GM23248 (cell line): Measurements from ENCODE around the gene TPP1. TPM values are rescaled to one million over a fixed set of nuclear protein-coding genes. Genes with fewer than 3 reads are reported as not detected.

Experiments used
- DNase-seq: peaks from one replicate; pipeline ENCODE4 v3.0.0-alpha.2; 2015
- H2AFZ ChIP-seq: fragments of 200-600 bp; sonication (generic); 2 replicates; pipeline ENCODE4 v1.6.1; 2016; ENCODE audit warnings: antibody characterized with exemption
- H3F3A ChIP-seq: fragments of 200-600 bp; sonication (generic); 2 replicates; pipeline ENCODE4 v1.6.1; 2016; ENCODE audit warnings: mild to moderate bottlenecking, antibody characterized with exemption, mixed run types; ENCODE audit not compliant: insufficient read depth
- H3K27ac ChIP-seq: fragments of 200-600 bp; sonication (generic); 2 replicates; pipeline ENCODE4 v1.5.1; 2016; ENCODE audit warnings: mild to moderate bottlenecking
- H3K27me3 ChIP-seq: fragments of 200-600 bp; sonication (generic); replicated peaks from 2 replicates; pipeline ENCODE4 v1.6.1; 2016; ENCODE audit warnings: mild to moderate bottlenecking; ENCODE audit not compliant: insufficient read depth
- H3K36me3 ChIP-seq: fragments of 200-600 bp; sonication (generic); 2 replicates; pipeline ENCODE4 v1.6.1; 2016; ENCODE audit warnings: low read depth, mild to moderate bottlenecking
- H3K4me1 ChIP-seq: fragments of 200-600 bp; sonication (generic); 2 replicates; pipeline ENCODE4 v1.6.1; 2016; ENCODE audit warnings: mild to moderate bottlenecking; ENCODE audit not compliant: insufficient read depth
- H3K4me2 ChIP-seq: fragments of 200-600 bp; sonication (generic); one replicate; pipeline ENCODE4 v1.6.1; 2016; ENCODE audit warnings: mild to moderate bottlenecking; ENCODE audit not compliant: unreplicated experiment
- H3K4me3 ChIP-seq: fragments of 200-600 bp; sonication (generic); 2 replicates; pipeline ENCODE4 v1.5.1; 2016; ENCODE audit warnings: mild to moderate bottlenecking
- H3K79me2 ChIP-seq: fragments of 200-600 bp; sonication (generic); 2 replicates; pipeline ENCODE4 v1.6.1; 2016; ENCODE audit warnings: mild to moderate bottlenecking; ENCODE audit not compliant: insufficient read depth
- H3K9ac ChIP-seq: fragments of 200-600 bp; sonication (generic); 2 replicates; pipeline ENCODE4 v1.6.1; 2016; ENCODE audit warnings: mild to moderate bottlenecking
- H3K9me2 ChIP-seq: fragments of 200-600 bp; sonication (generic); 2 replicates; pipeline ENCODE4 v1.6.1; 2016; ENCODE audit warnings: mixed run types, mild to moderate bottlenecking, moderate library complexity; ENCODE audit not compliant: insufficient read depth
- H3K9me3 ChIP-seq: fragments of 200-600 bp; sonication (generic); one replicate; pipeline ENCODE4 v1.6.1; 2017; ENCODE audit warnings: low read depth
- H4K20me1 ChIP-seq: fragments of 200-600 bp; sonication (generic); 2 replicates; pipeline ENCODE4 v1.6.0; 2016; ENCODE audit not compliant: insufficient read depth
- EZH2 ChIP-seq: fragments of 200-600 bp; sonication (generic); IDR thresholded peaks from 2 replicates; pipeline ENCODE4 v1.6.1; 2018; ENCODE audit warnings: antibody characterized with exemption, mild to moderate bottlenecking; ENCODE audit not compliant: insufficient read depth, poor library complexity, severe bottlenecking
- EZH2phosphoT487 ChIP-seq: fragments of 200-600 bp; sonication (generic); IDR thresholded peaks from 2 replicates; pipeline ENCODE4 v1.6.1; 2018; ENCODE audit warnings: antibody characterized with exemption, moderate library complexity, mild to moderate bottlenecking, low read depth; ENCODE audit not compliant: insufficient read depth
- WGBS, 2 experiments: methylation state at CpG; one replicate each; pipeline ENCODE4 v1.1.6; 2015 to 2017; ENCODE audit warnings: low lambda C conversion rate in 2 of 2, low coverage in 1 of 2; ENCODE audit errors: missing lambda C conversion rate in 2 of 2; 5-methylcytosine and 5-hydroxymethylcytosine counted together
- in situ Hi-C: fragments of 300-500 bp; cut with MboI; formaldehyde crosslinking; loops from 2 replicates; pipeline ENCODE4 v1.15.0; 2020
- polyA plus RNA-seq: library from polyadenylated mRNA; unstranded; fragments of >200 nt; fragmentation: Nextera tagmentation; extraction: Ambion mirVana; gene quantifications from 2 replicates; pipeline ENCODE4 v1.2.1, GENCODE V29; 2016
- total RNA-seq: library from RNA; depleted of rRNA; stranded (reverse); fragments of >200 nt; shearing (Covaris generic); gene quantifications from 2 replicates; pipeline ENCODE4 v1.2.3, GENCODE V29; 2014

Gene TPP1
- total and polyA plus RNA-seq, 2 experiments from 2014 or later = 37.6 to 66.3 TPM

GRCh38 chr11:6629892-6630631 is 10.8 kb upstream of the TPP1 start:
- H3K36me3 ChIP-seq = no peaks in the 10 kb centered on the region
- no peaks in the 10 kb centered on the region for H3K79me2 ChIP-seq
- in situ Hi-C loops = no loop called here
- peaks cover 6% of the 10 kb centered on the region for H3F3A ChIP-seq
- H3K4me2 ChIP-seq = no peak overlapping the region
- no peaks in the 10 kb centered on the region for H3K27me3 ChIP-seq
- H3K4me1 ChIP-seq = 0 out of 2 replicates have a peak, but pooled peaks cover 1% of the 10 kb centered on the region
- no peak overlapping the region for H3K27ac ChIP-seq
- no peaks in the 10 kb centered on the region for H3K9me3 ChIP-seq
- H4K20me1 ChIP-seq = no peaks in the 10 kb centered on the region
- H2AFZ ChIP-seq = no peak overlapping the region
- no peak for TF ChIP-seq EZH2
- TF ChIP-seq EZH2phosphoT487 = no peak
- DNase-seq = no peak
- no peaks in the 10 kb centered on the region for H3K9me2 ChIP-seq
- 91 to 95% methylated on average over 55 to 102 of the region's 102 CpGs for WGBS, 2 experiments
- no peak overlapping the region for H3K9ac ChIP-seq
- H3K4me3 ChIP-seq = no peak overlapping the region

DNA sequence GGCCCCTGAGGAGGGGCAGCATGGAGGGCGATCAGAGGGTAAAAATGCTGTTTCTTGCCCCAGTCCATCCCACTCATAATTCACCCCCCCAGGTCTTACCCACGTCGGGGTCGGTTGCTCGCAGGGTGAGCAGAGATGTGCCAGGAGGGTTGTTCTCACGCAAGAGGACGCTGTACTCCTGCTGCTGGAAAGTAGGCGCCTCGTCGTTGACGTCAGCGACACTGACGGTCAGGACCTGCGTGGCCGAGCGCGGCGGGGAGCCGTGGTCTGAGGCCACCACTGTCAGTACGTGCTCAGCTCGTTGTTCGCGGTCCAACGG is 10.3 kb upstream of the TPP1 start:
- in situ Hi-C loops = no loop called here
- Histone ChIP-seq H3K9ac (no peak overlapping the region), H3K27ac (no peak overlapping the region), H3K9me2 (no peaks in the 10 kb centered on the region), H3K36me3 (no peaks in the 10 kb centered on the region), H3K27me3 (no peaks in the 10 kb centered on the region), H3K4me2 (no peak overlapping the region), H3K79me2 (no peaks in the 10 kb centered on the region), H3K4me3 (no peak overlapping the region), H3F3A (0 out of 2 replicates have a peak, but pooled peaks cover 1% of the 10 kb centered on the region), H3K4me1 (no peaks in the 10 kb centered on the region), H2AFZ (no peak overlapping the region), H4K20me1 (no peaks in the 10 kb centered on the region), H3K9me3 (no peaks in the 10 kb centered on the region)
- no peak for DNase-seq
- 94% methylated on average over 24 of the region's 24 CpGs for WGBS, 2 experiments
- TF ChIP-seq EZH2phosphoT487 (no peak), EZH2 (no peak)

DNA sequence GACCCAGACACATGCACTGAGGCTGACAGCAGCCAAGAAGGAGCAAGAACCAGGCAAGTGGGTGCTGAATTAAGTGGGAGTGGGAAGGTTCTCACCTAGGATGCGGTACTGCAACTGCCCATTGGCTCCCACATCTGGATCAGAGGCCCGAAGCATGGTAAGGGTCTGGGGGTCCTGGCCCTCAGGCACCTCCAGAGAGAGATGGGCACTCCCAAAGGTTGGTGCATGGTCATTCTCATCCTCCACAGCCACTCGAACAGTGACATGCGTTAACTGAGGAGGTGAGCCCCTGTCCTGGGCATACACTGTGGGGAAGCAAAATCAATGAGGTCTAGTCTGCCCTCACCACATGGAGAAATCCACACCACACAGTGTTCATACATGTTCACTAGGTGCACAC is 9.3 kb upstream of the TPP1 start:
- no peak for TF ChIP-seq EZH2
- no peak for TF ChIP-seq EZH2phosphoT487
- Histone ChIP-seq H3K27ac (no peak overlapping the region), H3K4me3 (no peak overlapping the region), H3K4me1 (no peaks in the 10 kb centered on the region), H3K27me3 (no peaks in the 10 kb centered on the region), H2AFZ (no peak overlapping the region), H3K79me2 (no peaks in the 10 kb centered on the region), H3F3A (no peaks in the 10 kb centered on the region), H3K9me2 (no peaks in the 10 kb centered on the region), H4K20me1 (no peaks in the 10 kb centered on the region), H3K36me3 (no peaks in the 10 kb centered on the region), H3K4me2 (no peak overlapping the region), H3K9me3 (no peaks in the 10 kb centered on the region), H3K9ac (no peak overlapping the region)
- no peak for DNase-seq
- in situ Hi-C loops = no loop called here
- WGBS, 2 experiments = 100% methylated on average over 4 of the region's 4 CpGs

- no peak overlapping the region for H3K9ac ChIP-seq
- H3K4me1 ChIP-seq = no peaks in the 10 kb centered on the region
- no peak overlapping the region for H2AFZ ChIP-seq
- no peaks in the 10 kb centered on the region for H3K9me3 ChIP-seq
- H3F3A ChIP-seq = no peaks in the 10 kb centered on the region
- no peaks in the 10 kb centered on the region for H4K20me1 ChIP-seq
- no peaks in the 10 kb centered on the region for H3K79me2 ChIP-seq
- H3K27me3 ChIP-seq = no peaks in the 10 kb centered on the region
- TF ChIP-seq EZH2 = no peak
- no peak for TF ChIP-seq EZH2phosphoT487
- H3K4me2 ChIP-seq = no peak overlapping the region
- no peak overlapping the region for H3K4me3 ChIP-seq
- 91 to 98% methylated on average over 2 of the region's 2 CpGs for WGBS, 2 experiments
- H3K27ac ChIP-seq = no peak overlapping the region
- no peaks in the 10 kb centered on the region for H3K9me2 ChIP-seq
- DNase-seq = no peak
- no peaks in the 10 kb centered on the region for H3K36me3 ChIP-seq
- in situ Hi-C loops = no loop called here
Measured at GRCh38 chr11:6627762-6628241, 8.6 kb upstream of the TPP1 start.
